EL (cell line): ENCODE measurements around the gene SNX30.

Experiments
- DNase-seq: peaks from one replicate; pipeline ENCODE4 v3.0.0-alpha.2; 2016

The SNX30 gene

DNA sequence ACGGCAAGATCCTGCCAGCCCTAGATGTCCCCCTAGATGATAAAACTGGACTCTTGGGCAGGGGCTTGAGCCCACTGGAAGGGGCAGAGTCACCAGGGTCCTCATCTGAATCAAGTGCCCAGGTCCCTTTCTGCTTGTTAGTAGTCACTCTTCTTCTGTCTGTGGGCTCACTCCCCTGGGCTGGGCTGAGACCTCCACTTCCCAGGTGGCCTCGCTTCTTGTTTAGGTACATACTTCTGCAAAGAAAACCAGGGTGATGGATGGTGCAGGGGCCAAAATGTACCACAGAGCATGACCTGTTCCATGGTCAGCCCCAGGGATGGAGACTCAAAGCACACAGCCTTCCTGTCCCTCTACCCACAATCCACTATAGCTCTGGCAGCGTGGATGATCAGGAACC lies 141.0 kb downstream of the SNX30 start:
- DNase-seq = no peak

DNA sequence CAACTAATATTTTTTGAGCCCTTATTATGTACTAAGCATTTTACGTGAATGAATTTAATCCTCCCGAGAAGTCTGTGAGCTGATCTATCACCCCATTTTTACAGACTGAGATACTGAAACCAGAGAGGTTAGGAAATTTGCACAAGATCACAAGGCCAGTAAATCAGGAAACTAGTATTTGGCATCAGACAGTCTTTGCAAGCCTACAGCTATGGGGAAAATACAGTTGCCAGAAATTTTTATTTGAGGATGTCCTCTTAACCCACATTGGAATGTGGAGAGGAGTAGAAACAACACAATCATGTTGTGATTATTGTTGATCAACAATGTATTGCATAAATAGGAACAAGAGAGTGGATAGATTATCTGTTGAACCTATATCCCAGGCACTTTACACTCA lies 142.4 kb downstream of the SNX30 start:
- no peak for DNase-seq

DNA sequence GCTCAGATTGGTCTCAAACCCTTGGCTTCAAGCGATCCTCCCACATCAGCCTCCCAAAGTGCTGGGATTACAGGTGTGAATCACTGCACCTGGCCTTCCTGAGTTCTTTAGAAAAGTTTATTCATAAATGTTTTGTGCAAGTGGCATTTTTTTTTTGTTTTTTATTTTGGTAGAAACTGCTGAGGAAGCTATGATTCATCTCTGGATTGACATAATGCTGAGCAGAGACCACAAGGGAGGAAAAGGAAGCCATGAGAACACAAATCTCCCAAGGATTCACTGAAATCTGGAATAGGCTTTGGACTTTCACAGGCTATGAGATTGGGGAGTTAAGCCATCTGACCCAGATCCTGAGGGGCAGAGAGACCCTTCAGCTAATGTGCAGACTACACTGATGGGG lies 143.5 kb downstream of the SNX30 start:
- no peak for DNase-seq

DNA sequence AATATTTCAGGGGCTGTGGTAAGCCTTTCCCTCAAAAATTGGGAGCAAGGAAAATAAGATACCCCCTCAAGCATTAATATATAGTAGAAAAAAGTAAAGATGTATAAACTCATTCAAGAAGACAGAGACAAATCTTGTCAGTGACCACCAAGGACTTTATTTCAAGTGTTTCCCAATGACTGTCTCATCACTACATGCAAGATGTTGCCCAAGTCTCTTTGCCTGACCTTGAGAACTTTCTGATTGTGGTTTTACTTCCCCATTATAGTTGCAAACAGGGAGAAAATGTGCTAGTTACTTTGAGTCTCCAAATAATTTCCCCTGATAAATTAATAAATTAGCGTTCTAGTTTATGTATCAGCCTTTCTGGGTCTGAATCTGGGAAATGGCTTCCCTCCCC lies 144.1 kb downstream of the SNX30 start:
- DNase-seq = no peak

DNA sequence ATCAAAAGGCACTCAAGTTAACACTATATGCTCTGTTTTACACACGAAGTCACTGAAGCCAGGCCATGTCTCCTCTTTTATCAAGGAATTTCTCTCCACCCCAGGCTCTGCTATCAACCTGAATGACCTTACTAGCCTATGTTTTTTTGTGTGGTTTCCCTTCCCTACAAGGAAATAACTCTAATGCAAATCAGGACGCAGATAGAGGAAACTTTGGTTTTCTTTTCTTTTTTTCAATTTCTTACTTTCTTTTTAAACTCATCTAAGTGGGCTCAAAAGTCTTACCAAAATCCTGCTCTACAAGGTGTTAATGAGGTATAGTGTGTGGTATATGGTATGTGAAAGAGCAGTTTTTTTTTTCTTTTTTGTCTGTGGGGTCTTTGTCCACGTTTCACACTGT lies 145.6 kb downstream of the SNX30 start:
- DNase-seq = no peak

DNA sequence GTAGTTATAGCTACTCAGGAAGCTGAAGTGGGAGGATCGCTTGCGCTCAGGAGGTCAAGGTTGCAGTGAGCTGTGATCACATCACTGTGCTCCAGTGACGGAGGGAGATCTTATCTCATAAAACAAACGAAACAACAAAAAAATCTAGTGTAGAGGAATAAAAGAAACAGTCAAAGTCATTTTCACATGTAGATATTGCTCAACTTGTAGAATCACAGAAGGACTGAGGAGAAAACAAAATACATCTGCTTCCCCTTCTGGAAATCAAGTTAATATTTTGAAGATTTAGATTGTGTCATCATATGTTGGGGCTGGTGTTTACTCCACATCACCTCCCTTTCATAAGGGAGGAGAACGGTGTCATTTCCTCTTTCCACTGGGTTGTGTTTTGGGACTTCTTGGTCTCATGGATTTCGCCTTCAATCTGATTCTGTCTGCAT lies 148.3 kb downstream of the SNX30 start:
- DNase-seq = no peak

DNA sequence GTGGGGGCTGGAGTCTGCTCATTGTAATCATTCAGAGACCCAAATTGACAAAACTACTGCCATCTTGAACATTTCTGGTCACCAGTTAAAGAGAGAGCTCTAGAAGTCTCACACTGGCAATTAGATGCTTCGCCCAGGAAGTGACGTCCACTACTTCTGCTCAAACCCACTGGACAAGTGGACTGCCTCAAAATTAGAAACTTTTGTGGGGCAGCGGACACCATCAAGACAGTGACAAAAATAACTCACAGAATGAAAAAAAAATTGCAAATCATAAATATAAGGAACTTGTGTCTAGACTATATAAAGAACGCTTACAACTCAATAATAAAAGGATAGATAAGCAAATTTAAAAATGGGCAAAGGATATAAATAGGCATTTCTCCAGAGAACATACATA lies 149.9 kb downstream of the SNX30 start:
- no peak for DNase-seq

DNA sequence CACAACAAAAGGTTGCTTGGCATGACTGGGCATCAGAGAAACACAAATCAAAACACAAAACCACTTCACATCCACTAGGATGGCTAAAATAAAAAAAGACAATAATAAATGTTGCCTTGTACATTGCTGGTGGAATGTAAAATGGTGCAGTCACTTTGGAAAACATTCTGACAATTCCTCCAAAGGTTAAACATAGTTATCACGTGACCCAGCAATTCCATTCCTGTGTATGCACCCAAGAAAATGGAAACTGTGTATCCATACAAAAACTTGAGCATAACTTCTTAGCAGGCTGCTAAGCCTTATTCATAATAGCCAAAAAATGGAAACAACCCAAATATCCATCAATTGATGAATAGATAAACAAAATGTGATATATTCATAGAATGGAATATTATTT lies 150.3 kb downstream of the SNX30 start:
- no peak for DNase-seq

DNA sequence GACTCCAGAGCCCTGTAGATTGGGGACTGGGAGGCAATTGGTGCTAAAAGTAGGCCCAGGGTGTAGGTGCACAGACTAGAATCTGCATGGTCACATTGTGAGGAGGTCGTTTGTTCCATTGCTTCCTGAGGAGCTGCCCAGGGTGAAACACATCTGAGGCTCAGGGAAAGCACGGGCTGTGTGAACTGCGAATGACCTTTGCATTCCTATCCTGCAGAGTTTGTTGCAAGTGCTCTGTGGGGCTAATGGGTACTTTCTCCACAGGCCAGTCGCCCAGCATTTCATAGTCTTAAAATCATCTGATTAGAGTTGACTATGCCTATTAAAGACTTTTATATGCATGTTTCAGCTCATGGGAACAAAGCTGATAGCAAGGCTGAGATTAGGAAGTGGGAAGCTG lies 154.5 kb downstream of the SNX30 start:
- DNase-seq = no peak

DNA sequence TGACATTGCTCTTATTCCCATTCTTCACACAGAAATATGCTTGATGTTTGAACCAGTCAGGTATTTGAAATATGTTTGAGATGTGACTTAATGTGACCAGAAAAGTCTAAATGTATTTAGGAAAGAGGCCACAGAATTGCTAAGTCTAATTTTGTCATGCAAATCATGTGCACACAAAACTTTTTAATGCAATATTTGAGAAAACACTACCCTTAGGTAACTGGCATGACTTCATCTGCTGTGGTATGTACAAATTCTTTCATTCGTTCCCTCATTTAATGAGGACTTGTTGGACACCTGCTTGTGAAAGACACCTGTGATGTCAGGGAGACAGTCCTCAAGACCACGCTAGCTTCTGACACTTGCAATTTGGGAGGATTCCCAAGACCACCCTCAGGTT lies 161.2 kb downstream of the SNX30 start:
- DNase-seq = no peak

DNA sequence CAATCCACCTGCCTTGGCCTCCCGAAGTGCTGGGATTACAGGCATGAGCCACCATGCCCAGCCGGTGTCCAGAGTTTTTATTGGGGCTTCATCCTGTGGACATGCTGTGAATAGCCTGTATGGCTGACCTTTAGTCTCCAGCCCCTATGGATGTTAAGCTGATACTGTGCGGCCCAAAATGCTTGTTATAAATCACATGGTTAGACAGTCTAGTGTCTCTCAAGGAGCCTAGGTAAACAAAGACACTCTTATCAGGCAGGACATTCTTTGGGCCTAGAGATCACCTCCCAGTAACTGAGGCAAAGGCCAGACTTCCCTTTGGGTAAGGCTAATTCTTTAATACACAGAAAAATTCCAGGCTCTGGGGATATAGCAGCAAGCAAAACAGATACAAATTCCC lies 162.1 kb downstream of the SNX30 start:
- DNase-seq = no peak

DNA sequence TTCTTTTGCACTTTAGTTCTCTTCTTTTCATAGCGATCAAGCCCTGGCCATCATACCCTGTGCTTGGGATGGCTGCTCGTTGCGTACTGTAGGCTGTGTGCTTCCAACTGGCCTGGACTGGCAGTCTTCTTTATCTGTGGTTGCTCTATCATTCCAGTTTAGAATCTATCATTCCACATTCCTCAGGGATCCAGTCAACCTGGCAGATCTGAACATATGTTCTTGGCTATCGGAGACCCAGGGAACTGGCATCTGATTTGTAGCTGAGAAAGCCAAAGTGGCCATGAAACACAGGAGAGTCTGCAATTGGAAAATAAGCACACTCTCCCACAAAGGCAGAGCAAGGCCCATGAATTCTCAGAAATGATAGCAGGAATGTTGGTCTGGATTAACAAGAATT lies 162.8 kb downstream of the SNX30 start:
- DNase-seq = no peak

DNA sequence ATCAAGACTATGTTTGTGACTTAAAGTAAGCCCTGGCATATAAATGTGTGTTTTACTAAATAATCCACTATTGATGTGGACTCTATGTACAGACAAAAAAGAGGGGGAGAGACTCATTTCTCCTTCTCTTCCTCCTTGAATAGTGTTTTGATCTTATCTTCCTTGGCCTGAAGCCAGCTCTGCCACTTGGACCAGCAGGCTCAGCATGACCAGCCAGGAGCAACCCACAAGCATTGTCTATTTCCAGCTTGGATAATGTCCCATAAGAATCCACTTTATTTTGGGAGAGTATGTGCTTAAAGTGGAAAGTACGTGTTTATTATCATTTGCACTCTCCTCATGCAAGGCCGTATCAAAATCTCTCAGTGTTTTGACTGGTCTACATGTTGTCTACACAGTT lies 164.0 kb downstream of the SNX30 start:
- no peak for DNase-seq

DNA sequence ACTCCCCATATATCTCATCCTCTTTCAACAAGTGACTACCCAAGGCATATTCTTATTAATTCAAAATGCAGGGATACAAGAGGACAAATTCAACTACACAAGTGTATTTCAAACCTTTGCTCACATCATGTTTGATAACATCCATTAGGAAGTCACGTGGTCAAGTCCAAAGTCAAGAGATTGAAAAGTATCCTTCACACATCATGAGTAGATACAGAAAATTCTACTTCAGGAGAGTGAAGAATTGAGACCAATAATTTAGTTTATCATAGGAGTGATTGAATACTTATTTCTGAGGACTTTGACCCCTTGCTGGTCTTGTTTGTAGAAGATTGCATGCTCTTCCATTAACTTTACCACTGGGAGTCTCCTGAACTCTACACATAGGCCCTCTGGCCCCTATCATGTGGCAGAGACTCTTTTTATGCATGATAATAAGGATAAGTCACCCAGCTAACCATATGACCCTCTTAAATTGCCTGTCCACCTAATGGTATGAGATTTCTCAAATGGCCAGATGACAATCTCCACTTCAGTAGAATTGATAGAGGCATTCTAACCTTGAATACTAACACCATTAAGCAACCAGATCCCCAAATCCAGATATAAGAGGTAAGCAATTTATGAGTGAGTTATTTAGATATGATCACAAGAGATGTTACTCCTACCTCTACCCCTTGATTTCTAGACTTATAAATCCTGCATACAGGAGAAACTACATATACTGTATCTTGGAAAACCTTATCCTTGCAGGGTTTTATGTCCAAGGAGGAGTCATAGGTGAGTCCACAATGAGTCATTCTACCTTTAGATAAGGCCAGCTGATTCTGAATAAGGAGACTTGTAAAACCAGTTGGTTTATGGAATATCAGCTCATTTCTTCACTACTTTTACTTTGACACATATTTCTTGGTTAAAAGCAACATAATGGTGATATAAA lies 166.8 kb downstream of the SNX30 start:
- DNase-seq = no peak

DNA sequence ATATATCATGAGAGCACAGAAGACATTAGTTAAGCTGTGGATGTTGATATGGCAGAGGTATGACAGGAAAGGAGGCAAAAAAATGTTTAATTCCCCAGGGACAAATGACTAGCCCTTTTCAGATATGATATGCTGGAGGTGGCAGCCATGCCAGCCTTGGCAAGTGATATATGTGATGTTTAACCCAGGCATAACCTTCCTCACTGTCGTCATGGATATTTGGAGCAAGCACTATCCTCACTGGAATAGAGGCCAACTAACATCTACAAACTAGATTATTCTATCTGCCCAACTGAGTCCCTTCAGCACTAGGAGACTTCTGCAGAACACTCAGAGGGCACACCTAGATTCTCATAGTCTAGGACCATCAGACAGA lies 167.4 kb downstream of the SNX30 start:
- DNase-seq = no peak

DNA sequence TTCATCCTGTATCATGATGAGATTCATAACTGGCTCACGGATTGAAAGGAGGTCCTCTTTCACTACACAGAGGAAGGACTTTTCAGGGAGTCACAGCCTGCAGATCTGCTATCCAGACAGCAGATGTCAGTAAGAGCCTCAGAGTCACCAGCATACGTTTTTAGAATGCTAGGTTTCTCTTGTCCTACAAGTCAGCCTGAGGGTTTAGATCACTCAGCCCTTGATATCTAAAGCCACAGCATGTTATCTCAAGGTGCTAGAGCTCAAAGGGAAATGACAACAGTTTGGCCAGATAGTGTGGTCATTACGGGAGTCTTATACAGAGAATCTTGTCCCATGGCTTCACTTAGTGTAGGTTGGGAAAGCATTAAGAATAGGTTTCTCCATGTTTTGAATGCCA lies 171.0 kb downstream of the SNX30 start:
- DNase-seq = peak; percentile 45
